SK-N-SH treated with all-trans-retinoic acid at 6 μM for 48 hours (cell line): ENCODE measurements around the gene CLTRN.
A peak's percentile ranks its signal among the peaks of the same experiment; 100 is the strongest.
"Not testable (repeated sequence)": the region's sequence is repeated elsewhere in the genome, so short reads cannot be mapped to it uniquely, and the experiment has no call there.

Source experiments
- ATAC-seq: fragments of 200-7000 bp; cut with Tn5 transposase; 3 replicates; pipeline ENCODE4 v1.9.1; 2020; ENCODE audit warnings: mild to moderate bottlenecking, moderate library complexity
- ARNTL ChIP-seq: fragments of 450-650 bp; formaldehyde crosslinking; IDR thresholded peaks from 2 replicates; pipeline ENCODE4 v1.5.0; 2020; ENCODE audit warnings: low read depth, mild to moderate bottlenecking, moderate library complexity, borderline replicate concordance
- BACH2 ChIP-seq: fragments of 250-450 bp; sonication (Bioruptor Pico); IDR thresholded peaks from 2 replicates; pipeline ENCODE4 v1.9.0; 2021; ENCODE audit warnings: mild to moderate bottlenecking, borderline replicate concordance
- CREB5 ChIP-seq: fragments of 250-450 bp; sonication (Bioruptor Pico); IDR thresholded peaks from 2 replicates; pipeline ENCODE4 v1.5.1; 2020; ENCODE audit warnings: low read depth, mild to moderate bottlenecking, moderate library complexity
- CSDC2 ChIP-seq: fragments of 250-450 bp; sonication (Bioruptor Pico); IDR thresholded peaks from 2 replicates; pipeline ENCODE4 v1.5.0; 2020; ENCODE audit warnings: mild to moderate bottlenecking, moderate library complexity
- CSRNP3 ChIP-seq: fragments of 250-450 bp; sonication (Bioruptor Pico); IDR thresholded peaks from 2 replicates; pipeline ENCODE4 v1.5.1; 2021; ENCODE audit warnings: mild to moderate bottlenecking, moderate library complexity
- ESRRG ChIP-seq: fragments of 250-450 bp; sonication (Bioruptor Pico); IDR thresholded peaks from 2 replicates; pipeline ENCODE4 v1.6.1; 2021; ENCODE audit warnings: mild to moderate bottlenecking
- ISL1 ChIP-seq: fragments of 250-450 bp; sonication (Bioruptor Pico); IDR thresholded peaks from 2 replicates; pipeline ENCODE4 v2.1.2; 2022; ENCODE audit warnings: mild to moderate bottlenecking, moderate library complexity
- OSR1 ChIP-seq: fragments of 250-450 bp; sonication (Bioruptor Pico); IDR thresholded peaks from 2 replicates; pipeline ENCODE4 v1.8.0; 2022; ENCODE audit warnings: moderate library complexity, mild to moderate bottlenecking, inconsistent platforms
- PATZ1 ChIP-seq: fragments of 250-450 bp; sonication (Bioruptor Pico); IDR thresholded peaks from 2 replicates; pipeline ENCODE4 v1.8.0; 2020; ENCODE audit warnings: mild to moderate bottlenecking, moderate library complexity, borderline replicate concordance
- POU6F1 ChIP-seq: fragments of 250-450 bp; sonication (Bioruptor Pico); IDR thresholded peaks from 2 replicates; pipeline ENCODE4 v1.8.0; 2021; ENCODE audit warnings: low read depth, mild to moderate bottlenecking, moderate library complexity, borderline replicate concordance
- PPARA ChIP-seq: fragments of 250-450 bp; sonication (Bioruptor Pico); IDR thresholded peaks from 2 replicates; pipeline ENCODE4 v1.5.0; 2020; ENCODE audit warnings: mild to moderate bottlenecking, borderline replicate concordance
- RARB ChIP-seq: fragments of 250-450 bp; sonication (Bioruptor Pico); IDR thresholded peaks from 2 replicates; pipeline ENCODE4 v1.8.0; 2021; ENCODE audit warnings: mild to moderate bottlenecking, moderate library complexity
- TOX ChIP-seq: fragments of 250-450 bp; sonication (Bioruptor Pico); IDR thresholded peaks from 2 replicates; pipeline ENCODE4 v1.8.0; 2021; ENCODE audit warnings: mild to moderate bottlenecking, moderate library complexity, borderline replicate concordance
- TSHZ2 ChIP-seq: fragments of 250-450 bp; sonication (Bioruptor Pico); IDR thresholded peaks from 2 replicates; pipeline ENCODE4 v1.5.0; 2020; ENCODE audit warnings: mild to moderate bottlenecking, moderate library complexity
- ZC3H10 ChIP-seq: fragments of 250-450 bp; sonication (Bioruptor Pico); IDR thresholded peaks from 2 replicates; pipeline ENCODE4 v1.5.1; 2021; ENCODE audit warnings: mild to moderate bottlenecking, moderate library complexity
- ZFP3 ChIP-seq: fragments of 250-450 bp; sonication (Bioruptor Pico); IDR thresholded peaks from 2 replicates; pipeline ENCODE4 v1.5.0; 2020; ENCODE audit warnings: mild to moderate bottlenecking, moderate library complexity
- ZFP30 ChIP-seq: fragments of 450-650 bp; formaldehyde crosslinking; IDR thresholded peaks from 2 replicates; pipeline ENCODE4 v1.5.0; 2022; ENCODE audit warnings: mild to moderate bottlenecking, moderate library complexity
- ZNF565 ChIP-seq: fragments of 450-650 bp; formaldehyde crosslinking; conservative IDR thresholded peaks from 2 replicates; pipeline ENCODE4 v1.5.0; 2020; ENCODE audit warnings: low read depth, mild to moderate bottlenecking, moderate library complexity
- ZNF8 ChIP-seq: fragments of 450-650 bp; formaldehyde crosslinking; IDR thresholded peaks from 2 replicates; pipeline ENCODE4 v1.5.0; 2020; ENCODE audit warnings: mild to moderate bottlenecking, moderate library complexity

CLTRN gene

GRCh38 chrX:15663439-15663838 lies 1.2 kb downstream of the CLTRN start:
- no peak for TF ChIP-seq ZNF8 (CRISPR knock-in tag)
- TF ChIP-seq CSDC2 (CRISPR knock-in tag), result no peak
- no peak for TF ChIP-seq OSR1
- no peak for TF ChIP-seq RARB (CRISPR knock-in tag)
- TF ChIP-seq PPARA (CRISPR knock-in tag), result no peak
- no peak for TF ChIP-seq ZC3H10 (CRISPR knock-in tag)
- TF ChIP-seq TOX (CRISPR knock-in tag), result no peak
- TF ChIP-seq ZFP3, result no peak
- TF ChIP-seq ZNF565 (CRISPR knock-in tag), result no peak
- no peak for TF ChIP-seq ISL1 (CRISPR knock-in tag)
- no peak for TF ChIP-seq TSHZ2 (CRISPR knock-in tag)
- TF ChIP-seq ZFP30 (CRISPR knock-in tag), result no peak
- no peak for TF ChIP-seq BACH2
- no peak for TF ChIP-seq CREB5
- no peak for TF ChIP-seq ESRRG
- TF ChIP-seq CSRNP3 (CRISPR knock-in tag), result no peak
- no peak for TF ChIP-seq PATZ1 (CRISPR knock-in tag)
- no peak for ATAC-seq

- not testable (repeated sequence) for ATAC-seq
Measured at GRCh38 chrX:15654804-15655203, 9.8 kb downstream of the CLTRN start.

GRCh38 chrX:15653961-15654360 lies 10.6 kb downstream of the CLTRN start:
- TF ChIP-seq ZFP30 (CRISPR knock-in tag), result no peak
- no peak for ATAC-seq

- peak; percentile 77 for ATAC-seq
Measured at GRCh38 chrX:15647510-15647909, 17.1 kb downstream of the CLTRN start.

GRCh38 chrX:15646543-15646942 lies 18.1 kb downstream of the CLTRN start:
- ATAC-seq, result no peak
- TF ChIP-seq ARNTL (CRISPR knock-in tag), result no peak
- TF ChIP-seq CSRNP3 (CRISPR knock-in tag), result no peak
- TF ChIP-seq ZNF565 (CRISPR knock-in tag), result no peak
- no peak for TF ChIP-seq BACH2
- no peak for TF ChIP-seq CREB5
- no peak for TF ChIP-seq POU6F1
- TF ChIP-seq PPARA (CRISPR knock-in tag), result no peak
- TF ChIP-seq ZC3H10 (CRISPR knock-in tag), result no peak
- TF ChIP-seq RARB (CRISPR knock-in tag), result no peak
- no peak for TF ChIP-seq TSHZ2 (CRISPR knock-in tag)
- TF ChIP-seq ZFP30 (CRISPR knock-in tag), result no peak
- TF ChIP-seq TOX (CRISPR knock-in tag), result no peak
- TF ChIP-seq ZNF8 (CRISPR knock-in tag), result no peak
